Kidney epithelial cell (primary cell): ENCODE results near the gene SPN. TPM values are rescaled to one million over a fixed set of nuclear protein-coding genes. Genes with fewer than 3 reads are reported as not detected.
"Not testable (repeated sequence)": the region's sequence is repeated elsewhere in the genome, so short reads cannot be mapped to it uniquely, and the experiment has no call there.

Experiments used
- DNase-seq: peaks from one replicate; pipeline ENCODE4 v3.0.0-alpha.2; 2010; ENCODE audit warnings: low read depth
- H3K27me3 ChIP-seq: 2 replicates; pipeline ENCODE4 v1.6.0; 2011; ENCODE audit warnings: low read length; ENCODE audit not compliant: control insufficient read depth, insufficient read depth
- H3K36me3 ChIP-seq: 2 replicates; pipeline ENCODE4 v1.5.1; 2011; ENCODE audit warnings: low read length; ENCODE audit not compliant: control insufficient read depth, insufficient read depth
- H3K4me3 ChIP-seq: 2 replicates; pipeline ENCODE4 v1.5.1; 2011; ENCODE audit warnings: low read depth, mild to moderate bottlenecking, control low read depth, low read length
- total RNA-seq: library from RNA; depleted of rRNA; stranded (reverse); fragments of >200 nt; gene quantifications from 2 replicates; pipeline ENCODE4 v1.2.3, GENCODE V29; 2015
- TF ChIP-seq, protein P1 (sequence below): IDR thresholded peaks from 2 replicates; pipeline ENCODE4 v1.5.1; 2011; ENCODE audit warnings: mild to moderate bottlenecking, moderate library complexity, low read length, control low read depth, inconsistent platforms; ENCODE audit not compliant: insufficient read depth, poor library complexity, severe bottlenecking

Gene SPN
- total RNA-seq, 1 donor from 2014 or later = 1.0 TPM

DNA sequence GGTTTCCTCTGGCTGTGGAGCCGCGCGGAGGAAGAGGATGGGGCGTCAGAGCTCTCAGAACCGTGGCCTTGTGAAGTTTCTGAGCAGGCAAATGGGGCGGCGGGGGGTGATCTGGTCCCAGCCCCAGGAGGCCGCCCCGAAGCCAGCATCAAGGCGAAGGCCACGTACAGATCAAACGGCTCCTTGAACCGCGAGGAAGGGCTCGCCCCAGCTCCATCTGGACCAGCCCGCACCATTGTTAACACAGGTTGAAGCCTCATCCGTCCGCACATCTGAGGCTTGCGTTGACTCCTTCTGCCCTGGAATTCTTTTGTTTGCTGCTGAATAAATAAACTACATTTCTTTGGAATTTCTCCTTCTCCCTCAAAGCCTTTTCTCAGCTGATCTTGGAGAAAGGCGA, 31.4 kb upstream of the SPN start:
- not testable (repeated sequence) for H3K27me3 ChIP-seq, H3K36me3 ChIP-seq, DNase-seq, H3K4me3 ChIP-seq

DNA sequence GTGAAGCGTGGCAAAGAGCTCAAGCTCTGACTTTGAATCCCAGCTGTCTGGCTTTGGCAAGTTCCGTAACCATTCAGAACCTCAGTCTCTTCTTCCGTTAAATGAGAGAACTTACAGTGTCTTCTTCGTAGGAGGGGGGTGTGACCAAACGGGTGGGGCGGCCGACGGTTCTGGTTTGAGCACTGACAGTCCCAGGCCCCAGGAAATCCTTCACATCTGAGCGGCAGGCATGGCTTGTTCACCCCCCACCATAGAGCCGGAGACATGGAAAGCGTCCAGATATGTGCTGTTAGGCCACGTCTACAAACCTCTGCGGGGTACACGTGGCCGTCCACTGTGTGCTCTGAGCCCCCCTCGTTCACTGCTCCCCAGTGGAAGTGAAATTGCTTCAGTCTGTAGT, 27.1 kb upstream of the SPN start:
- H3K4me3 ChIP-seq, H3K36me3 ChIP-seq, DNase-seq, H3K27me3 ChIP-seq: not testable (repeated sequence)

DNA sequence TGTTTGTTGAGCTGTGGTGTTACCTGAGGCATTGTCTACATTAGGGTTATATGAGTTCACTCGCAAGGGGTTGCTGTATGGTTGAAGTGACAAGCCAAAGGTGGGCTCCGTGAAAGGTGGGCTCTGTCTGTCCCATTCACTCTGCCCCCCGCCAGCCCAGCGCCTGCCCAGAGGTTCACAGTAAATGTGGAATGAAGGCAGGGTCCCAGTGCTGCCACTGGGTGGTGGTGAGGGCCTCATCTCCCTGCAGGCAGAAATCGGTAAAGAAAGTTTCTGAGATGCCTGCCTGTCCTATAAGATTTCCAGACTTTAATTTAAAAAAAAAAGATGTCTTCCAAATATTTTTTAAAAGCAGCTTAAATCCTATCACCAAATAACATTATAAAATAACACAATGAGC, 26.7 kb upstream of the SPN start:
- H3K4me3 ChIP-seq, DNase-seq, H3K36me3 ChIP-seq, H3K27me3 ChIP-seq: not testable (repeated sequence)

DNA sequence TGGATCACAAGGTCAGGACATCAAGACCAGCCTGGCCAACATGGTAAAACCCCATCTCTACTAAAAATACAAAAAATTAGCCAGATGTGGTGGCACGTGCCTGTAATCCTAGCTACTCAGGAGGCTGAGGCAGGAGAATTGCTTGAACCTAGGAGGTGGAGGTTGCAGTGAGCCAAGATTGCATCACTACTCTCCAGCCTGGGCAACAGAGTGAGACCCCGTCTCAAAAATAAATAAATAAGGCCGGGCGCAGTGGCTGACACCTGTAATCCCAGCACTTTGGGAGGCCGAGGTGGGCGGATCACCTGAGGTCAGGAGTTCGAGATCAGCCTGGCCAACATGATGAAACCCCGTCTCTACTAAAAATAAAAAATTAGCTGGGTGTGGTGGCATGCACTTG, 24.3 kb upstream of the SPN start:
- not testable (repeated sequence) for H3K27me3 ChIP-seq, H3K4me3 ChIP-seq, H3K36me3 ChIP-seq, DNase-seq

DNA sequence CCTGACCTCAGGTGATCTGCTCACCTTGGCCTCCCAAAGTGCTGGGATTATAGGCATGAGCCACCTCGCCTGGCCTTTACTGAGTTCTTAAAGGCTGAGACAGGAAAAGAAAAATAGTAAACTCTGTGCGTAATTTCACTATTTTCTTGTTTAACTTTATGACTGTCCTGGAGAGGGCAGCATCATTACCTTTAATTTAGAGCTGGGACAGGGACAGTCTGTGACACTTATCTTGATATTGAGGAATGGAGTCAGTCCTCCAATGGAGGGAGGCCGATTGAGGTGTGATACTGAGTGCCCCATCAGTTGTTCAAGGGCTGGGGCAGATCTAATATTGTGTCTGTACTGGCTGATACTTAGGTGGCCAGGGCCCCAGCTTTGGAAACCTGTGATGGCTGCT, 21.5 kb upstream of the SPN start:
- DNase-seq = no peak
- TF ChIP-seq, protein P1, sequence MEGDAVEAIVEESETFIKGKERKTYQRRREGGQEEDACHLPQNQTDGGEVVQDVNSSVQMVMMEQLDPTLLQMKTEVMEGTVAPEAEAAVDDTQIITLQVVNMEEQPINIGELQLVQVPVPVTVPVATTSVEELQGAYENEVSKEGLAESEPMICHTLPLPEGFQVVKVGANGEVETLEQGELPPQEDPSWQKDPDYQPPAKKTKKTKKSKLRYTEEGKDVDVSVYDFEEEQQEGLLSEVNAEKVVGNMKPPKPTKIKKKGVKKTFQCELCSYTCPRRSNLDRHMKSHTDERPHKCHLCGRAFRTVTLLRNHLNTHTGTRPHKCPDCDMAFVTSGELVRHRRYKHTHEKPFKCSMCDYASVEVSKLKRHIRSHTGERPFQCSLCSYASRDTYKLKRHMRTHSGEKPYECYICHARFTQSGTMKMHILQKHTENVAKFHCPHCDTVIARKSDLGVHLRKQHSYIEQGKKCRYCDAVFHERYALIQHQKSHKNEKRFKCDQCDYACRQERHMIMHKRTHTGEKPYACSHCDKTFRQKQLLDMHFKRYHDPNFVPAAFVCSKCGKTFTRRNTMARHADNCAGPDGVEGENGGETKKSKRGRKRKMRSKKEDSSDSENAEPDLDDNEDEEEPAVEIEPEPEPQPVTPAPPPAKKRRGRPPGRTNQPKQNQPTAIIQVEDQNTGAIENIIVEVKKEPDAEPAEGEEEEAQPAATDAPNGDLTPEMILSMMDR = peak; percentile 3
- Histone ChIP-seq H3K27me3 (no peaks in the 10 kb centered on the region), H3K4me3 (no peak overlapping the region), H3K36me3 (no peaks in the 10 kb centered on the region)

DNA sequence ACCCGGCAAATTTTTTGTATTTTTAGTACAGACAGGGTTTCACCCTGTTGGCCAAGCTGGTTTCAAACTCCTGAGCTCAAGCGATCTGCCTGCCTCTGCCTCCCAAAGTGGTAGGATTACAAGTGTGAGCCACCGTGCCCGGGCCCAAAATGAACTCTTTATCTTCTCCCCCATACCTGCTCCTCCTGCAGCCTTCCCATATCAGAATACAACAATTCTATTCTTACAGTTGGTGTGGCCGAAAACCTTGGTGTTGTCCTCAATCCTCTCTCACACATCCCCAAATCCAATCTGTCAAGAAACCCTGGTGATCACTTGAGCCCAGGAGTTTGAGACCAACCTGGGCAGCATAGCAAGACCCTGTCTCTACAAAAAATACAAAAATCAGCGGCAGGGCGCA, 19.5 kb upstream of the SPN start:
- TF ChIP-seq, protein P1 = no peak
- no peak for DNase-seq
- no peaks in the 10 kb centered on the region for H3K36me3 ChIP-seq
- H3K27me3 ChIP-seq = no peaks in the 10 kb centered on the region
- H3K4me3 ChIP-seq = no peak overlapping the region

DNA sequence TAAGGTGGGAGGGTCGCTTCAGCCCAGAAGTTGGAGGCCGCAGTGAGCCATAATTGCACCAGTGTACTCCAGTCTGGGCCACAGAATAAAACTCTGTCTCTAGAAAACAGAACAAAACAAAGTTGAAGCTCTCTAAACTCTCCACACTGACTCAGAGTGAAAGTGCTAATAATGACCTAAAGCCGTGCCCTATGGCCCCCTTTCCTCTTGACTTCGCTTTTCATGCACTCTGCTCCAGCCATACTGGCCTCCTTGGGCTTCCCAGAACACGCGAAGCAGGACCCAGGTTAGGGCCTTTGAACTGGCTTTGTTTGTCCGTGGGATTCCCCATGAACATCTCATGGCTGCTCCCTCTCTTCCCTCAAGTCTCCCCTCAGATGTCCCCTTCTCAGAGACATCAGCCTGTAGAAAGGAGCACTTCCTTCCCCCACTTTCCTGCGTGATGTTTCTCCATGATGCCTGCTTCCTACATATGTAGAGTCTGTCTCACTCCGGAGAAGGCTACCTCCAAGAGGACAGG, 18.6 kb upstream of the SPN start:
- no peaks in the 10 kb centered on the region for H3K36me3 ChIP-seq
- TF ChIP-seq, protein P1 = no peak
- H3K4me3 ChIP-seq = no peak overlapping the region
- DNase-seq = no peak
- no peaks in the 10 kb centered on the region for H3K27me3 ChIP-seq

DNA sequence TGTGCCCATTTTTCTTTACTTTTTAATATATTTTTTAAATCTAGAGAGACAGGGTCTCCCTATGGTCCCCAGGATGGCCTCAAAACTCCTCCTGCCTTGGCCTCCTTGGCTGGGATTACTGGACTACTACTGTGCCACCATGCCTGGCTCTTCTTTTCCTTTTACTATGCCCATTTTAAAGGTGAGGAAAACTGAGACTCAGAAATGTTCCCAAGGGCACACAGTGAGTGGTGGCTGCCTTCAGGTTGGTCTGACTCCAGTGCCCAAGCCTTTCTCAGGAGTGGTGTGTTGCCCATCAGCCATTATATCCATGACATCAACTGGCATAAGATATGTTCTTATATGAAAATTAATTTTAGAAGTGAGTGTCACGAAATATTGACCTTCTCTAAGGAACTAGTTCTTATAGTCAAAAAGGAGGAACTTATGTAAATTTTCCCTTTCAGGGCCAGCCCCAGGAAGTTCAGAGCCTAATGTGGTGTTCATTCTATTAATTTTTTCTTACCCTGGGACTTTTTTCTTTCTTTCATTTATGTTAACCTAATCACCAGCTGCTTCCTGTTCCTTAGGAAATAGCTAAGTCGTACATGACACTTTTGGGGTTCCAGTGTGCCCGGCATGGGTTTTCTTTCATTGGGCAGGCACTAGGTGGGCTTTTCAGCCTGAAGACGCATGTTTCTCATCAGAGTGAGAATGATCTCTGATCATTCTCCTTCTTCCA, 17.9 kb upstream of the SPN start:
- H3K27me3 ChIP-seq = no peaks in the 10 kb centered on the region
- no peak for DNase-seq
- H3K4me3 ChIP-seq = no peak overlapping the region
- H3K36me3 ChIP-seq = no peaks in the 10 kb centered on the region
- TF ChIP-seq, protein P1 = no peak
